GM19372 (cell line): ENCODE data around the gene HINFP.
A peak's percentile ranks its signal among the peaks of the same experiment; 100 is the strongest.

ENCODE experiments used
- ATAC-seq: cut with Tn5 transposase; IDR thresholded peaks from one replicate; pipeline ENCODE4 v1.9.1; 2021; ENCODE audit warnings: mild to moderate bottlenecking, low read depth, moderate library complexity; ENCODE audit not compliant: unreplicated experiment

Gene HINFP

GRCh38 chr11:119121008-119121810 is at the start of gene HINFP:
Gene HINFP (plus strand): TSS chr11:119121580. CDS start chr11:119126945, 5,365 bp downstream.
- ATAC-seq = peak; percentile 97

- no peak for ATAC-seq
Measured at GRCh38 chr11:119077839-119078238, 43.5 kb upstream of the HINFP start.

- ATAC-seq = no peak
Measured at GRCh38 chr11:119078675-119079420, 42.5 kb upstream of the HINFP start.

GRCh38 chr11:119081682-119082260 is 39.6 kb upstream of the HINFP start:
- no peak for ATAC-seq

GRCh38 chr11:119084663-119085436 is 36.5 kb upstream of the HINFP start, which contains the start of gene HMBS:
Gene HMBS (plus strand): TSS chr11:119084881. CDS start chr11:119085034, 153 bp downstream.
- peak; percentile 91 for ATAC-seq

- peak; percentile 10 for ATAC-seq
Measured at GRCh38 chr11:119085437-119085847, 35.9 kb upstream of the HINFP start.

- ATAC-seq = no peak
Measured at GRCh38 chr11:119087123-119087522, 34.3 kb upstream of the HINFP start.

GRCh38 chr11:119087747-119088241 is 33.6 kb upstream of the HINFP start:
- no peak for ATAC-seq

GRCh38 chr11:119088406-119088805 is 33.0 kb upstream of the HINFP start:
- ATAC-seq = no peak

GRCh38 chr11:119089319-119089718 is 32.1 kb upstream of the HINFP start:
- ATAC-seq = no peak

GRCh38 chr11:119091178-119091577 is 30.2 kb upstream of the HINFP start:
- no peak for ATAC-seq

GRCh38 chr11:119091966-119092879 is 29.2 kb upstream of the HINFP start:
- ATAC-seq = no peak

GRCh38 chr11:119092880-119093842 is 28.2 kb upstream of the HINFP start:
- ATAC-seq = no peak

GRCh38 chr11:119093942-119094815 is 27.2 kb upstream of the HINFP start:
- ATAC-seq = peak; percentile 6

- ATAC-seq = peak; percentile 30
Measured at GRCh38 chr11:119094816-119095065, 26.6 kb upstream of the HINFP start.

- peak; percentile 81 for ATAC-seq
Measured at GRCh38 chr11:119095066-119095880, 26.1 kb upstream of the HINFP start.

GRCh38 chr11:119099711-119100110 is 21.7 kb upstream of the HINFP start:
- no peak for ATAC-seq
